PC-9 (cell line): Measurements from ENCODE around the gene FILIP1.

Experiments
- CTCF ChIP-seq: fragments of 200-600 bp; sonication (generic); conservative IDR thresholded peaks from 2 replicates; pipeline ENCODE4 v1.6.1; 2017; ENCODE audit warnings: mixed run types, antibody characterized with exemption, mild to moderate bottlenecking, moderate library complexity
- EZH2 ChIP-seq: fragments of 200-600 bp; sonication (generic); IDR thresholded peaks from 2 replicates; pipeline ENCODE4 v1.8.0; 2017; ENCODE audit warnings: antibody characterized with exemption, low read depth

DNA sequence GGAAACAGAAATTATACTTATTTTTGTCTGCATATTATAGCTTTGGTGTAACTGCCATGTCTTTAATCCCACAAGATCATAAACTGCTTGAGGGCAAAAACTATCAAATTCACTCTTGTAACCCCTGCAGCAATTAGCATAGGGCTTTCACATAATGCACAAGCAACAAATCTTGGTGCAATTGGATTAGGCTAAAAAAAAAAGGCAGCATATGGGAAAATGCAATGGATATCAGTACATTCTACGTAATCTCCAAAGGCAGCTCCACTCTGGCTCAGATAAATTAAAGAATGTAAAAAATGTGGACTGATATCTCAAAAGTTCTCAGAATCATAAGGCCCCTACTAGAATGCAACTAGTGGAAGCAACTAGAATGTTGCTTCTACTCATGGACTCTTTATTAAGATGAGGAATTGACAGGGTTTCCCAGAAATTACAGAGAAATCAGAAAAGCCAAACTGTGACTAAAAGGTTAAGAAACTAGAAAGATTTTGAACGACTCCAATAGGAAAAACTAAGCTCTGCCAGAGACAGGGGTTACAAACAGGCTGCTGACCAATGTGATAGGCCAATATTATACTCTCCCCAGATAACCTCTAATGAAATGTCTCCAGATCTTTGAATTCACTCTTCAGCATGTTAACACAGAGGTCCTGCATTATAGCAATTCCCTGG, 55.0 kb downstream of the FILIP1 start:
- TF ChIP-seq CTCF: no peak
- TF ChIP-seq EZH2: no peak
